GM18498 (cell line): ENCODE measurements around the gene GNG5.
A peak's percentile ranks its signal among the peaks of the same experiment; 100 is the strongest.
"Not testable (repeated sequence)": the region's sequence is repeated elsewhere in the genome, so short reads cannot be mapped to it uniquely, and the experiment has no call there.

Experiments used
- ATAC-seq: cut with Tn5 transposase; IDR thresholded peaks from one replicate; pipeline ENCODE4 v1.9.1; 2021; ENCODE audit warnings: mild to moderate bottlenecking, moderate library complexity; ENCODE audit not compliant: unreplicated experiment

GNG5 gene

GRCh38 chr1:84489766-84490165 lies 16.6 kb downstream of the GNG5 start:
- ATAC-seq, result no peak

GRCh38 chr1:84488107-84488506 lies 18.3 kb downstream of the GNG5 start:
- ATAC-seq, result no peak

DNA sequence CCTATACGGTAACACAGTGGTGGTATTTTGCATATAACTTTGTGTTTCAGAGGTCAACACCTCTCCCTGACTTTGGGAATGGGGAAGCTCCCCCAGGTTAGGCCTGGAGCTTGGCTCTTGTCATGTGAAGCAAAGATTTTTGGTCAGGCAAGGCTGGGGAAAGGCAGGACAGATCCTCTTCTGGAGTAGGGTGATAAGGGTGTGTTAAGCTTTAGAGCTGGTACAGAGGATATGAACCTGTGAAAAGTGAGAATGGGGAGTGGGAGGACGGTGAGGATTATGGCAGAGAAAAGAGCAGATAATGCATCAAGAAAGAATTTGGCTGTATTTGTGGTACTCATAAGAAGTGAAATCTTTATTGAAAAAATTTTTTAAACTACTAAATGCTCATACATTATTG lies 25.1 kb downstream of the GNG5 start:
- ATAC-seq, result no peak

GRCh38 chr1:84480650-84481049 lies 25.7 kb downstream of the GNG5 start:
- ATAC-seq, result no peak

DNA sequence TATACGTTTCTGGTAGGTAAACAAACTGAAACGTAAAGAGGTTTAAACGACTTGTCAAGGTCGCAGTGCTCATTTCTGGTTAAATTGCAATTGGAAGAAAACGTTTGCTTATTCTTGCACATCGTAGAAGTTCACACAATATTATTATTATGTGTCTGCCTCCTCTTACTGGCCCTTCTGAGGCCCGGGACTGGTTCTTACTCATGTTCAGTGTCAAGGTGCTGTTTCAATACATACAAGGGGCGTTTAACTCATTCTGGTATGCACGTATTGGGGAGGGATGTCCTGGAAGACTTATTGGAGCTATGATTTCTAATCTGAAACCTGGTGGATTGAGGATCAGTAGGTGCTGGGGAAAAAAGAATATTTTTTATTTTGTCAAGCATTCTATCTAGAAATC lies 26.4 kb downstream of the GNG5 start:
- ATAC-seq, result peak; percentile 24

DNA sequence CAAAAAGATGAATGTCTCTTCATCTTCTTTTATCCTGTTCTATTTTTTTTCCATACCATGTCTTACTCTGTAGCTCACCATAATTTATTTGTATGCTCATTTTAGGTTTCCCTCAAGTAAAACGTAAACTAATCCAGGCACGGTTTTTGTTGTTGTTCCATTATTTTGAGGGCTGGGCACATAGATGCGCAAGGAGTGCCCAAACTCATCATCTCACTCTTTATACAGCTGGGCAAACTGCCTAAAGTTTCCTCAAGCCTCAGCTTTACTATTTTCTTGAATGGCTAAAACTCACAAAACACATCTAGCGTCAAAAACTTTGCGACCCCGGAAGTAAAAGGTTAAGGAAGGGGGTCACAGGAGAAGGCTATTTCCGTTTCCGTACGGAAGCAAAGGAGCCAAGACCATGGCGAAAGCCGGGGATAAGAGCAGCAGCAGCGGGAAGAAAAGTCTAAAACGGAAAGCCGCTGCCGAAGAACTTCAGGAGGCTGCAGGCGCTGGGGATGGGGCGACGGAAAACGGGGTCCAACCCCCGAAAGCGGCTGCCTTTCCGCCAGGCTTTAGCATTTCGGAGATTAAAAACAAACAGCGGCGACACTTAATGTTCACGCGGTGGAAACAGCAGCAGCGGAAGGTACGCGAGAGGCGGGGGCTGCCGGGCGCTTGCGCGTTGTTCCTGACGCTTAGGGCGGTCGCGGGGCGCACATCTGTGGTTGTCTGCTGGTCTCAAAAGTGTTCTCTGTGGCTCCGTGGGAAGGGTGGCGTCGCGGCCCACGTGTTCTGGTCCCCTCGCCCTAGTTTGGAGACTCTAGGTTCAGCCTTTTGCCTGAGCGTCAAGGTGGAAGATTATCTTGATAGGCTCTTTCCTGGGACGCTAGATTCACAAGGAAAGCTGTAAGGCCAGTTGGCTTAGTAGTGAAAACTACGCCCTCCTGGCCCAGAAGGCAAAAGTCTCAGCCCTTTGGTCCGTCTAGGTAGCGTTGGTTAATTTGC lies 27.2 kb downstream of the GNG5 start, which contains the start of gene RPF1:
Gene RPF1, plus strand, starts transcription at position 391 of the 993 bp plus-strand sequence. Its CDS starts 16 bp downstream, at position 407.
- peak; percentile 98 for ATAC-seq

DNA sequence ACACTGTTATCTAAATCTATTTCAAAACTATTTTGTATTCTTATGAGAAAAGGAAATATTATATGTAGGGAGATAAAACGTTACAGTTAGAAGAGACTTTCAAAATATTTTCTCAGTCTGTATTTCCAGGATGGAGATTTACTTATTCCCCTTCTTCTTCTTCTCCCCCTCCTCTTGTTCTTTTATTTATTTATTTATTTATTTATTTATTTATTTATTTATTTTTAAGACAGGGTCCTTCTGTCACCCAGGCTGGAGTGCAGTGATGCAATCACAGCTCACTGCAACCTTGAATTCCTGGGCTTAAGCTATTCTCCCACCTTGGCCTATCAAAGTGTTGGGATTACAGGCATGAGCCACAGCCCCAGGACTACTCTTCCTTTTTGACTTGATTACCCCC lies 30.2 kb downstream of the GNG5 start:
- no peak for ATAC-seq

DNA sequence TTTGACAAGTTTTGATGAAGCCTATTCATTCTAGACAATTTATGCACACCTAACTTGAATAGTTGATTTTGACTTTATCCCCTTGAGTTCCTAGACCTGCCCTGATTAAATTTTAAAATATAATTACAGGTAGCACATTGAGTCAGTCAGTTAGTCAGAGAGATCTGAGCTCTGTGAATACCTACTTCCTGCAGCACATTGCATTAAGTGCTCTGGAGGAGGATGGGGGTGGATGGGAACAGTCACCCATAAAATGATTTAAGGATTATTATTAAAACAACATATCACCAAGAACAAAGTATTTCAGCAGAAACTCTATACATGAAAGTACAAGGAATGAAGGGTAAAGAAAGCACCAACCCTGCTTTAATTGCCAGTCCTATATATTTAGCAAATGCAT lies 39.1 kb downstream of the GNG5 start:
- ATAC-seq, result no peak

GRCh38 chr1:84462118-84462517 lies 44.3 kb downstream of the GNG5 start:
- ATAC-seq, result no peak

- ATAC-seq, result no peak
These were observed 53.9 kb downstream of the GNG5 start for GRCh38 chr1:84452436-84452835.

- no peak for ATAC-seq
These were observed 55.5 kb downstream of the GNG5 start for GRCh38 chr1:84450910-84451309.

- not testable (repeated sequence) for ATAC-seq
These were observed 57.7 kb downstream of the GNG5 start for GRCh38 chr1:84448704-84449103.
